Raji (cell line): ENCODE data around the gene KRTAP2-1.
"Not testable (repeated sequence)": the region's sequence is repeated elsewhere in the genome, so short reads cannot be mapped to it uniquely, and the experiment has no call there.

Source experiments
- POLR2A ChIP-seq: IDR thresholded peaks from 2 replicates; pipeline ENCODE4 v1.6.1; 2011; ENCODE audit warnings: low read depth, low read length, control low read depth; ENCODE audit not compliant: insufficient read depth

KRTAP2-1 gene

DNA sequence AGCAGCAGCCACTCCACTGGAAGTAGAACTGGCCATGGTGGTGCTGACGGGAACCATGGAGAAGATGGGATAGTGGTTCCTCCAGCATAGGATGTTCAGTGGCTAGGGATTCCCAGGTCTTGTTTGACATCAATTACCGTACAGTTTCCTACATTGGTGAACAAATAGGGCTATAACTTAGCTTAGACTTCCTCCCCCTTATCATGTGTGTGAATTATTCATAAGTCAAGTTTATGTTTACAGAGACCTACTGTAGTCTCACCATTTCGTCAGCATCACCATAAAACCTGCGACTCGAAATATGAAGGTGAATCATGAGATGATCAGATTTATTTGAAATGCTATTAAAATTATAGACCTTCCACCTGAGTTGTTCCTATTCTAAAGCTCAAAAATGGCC, 11.6 kb upstream of the KRTAP2-1 start:
- TF ChIP-seq POLR2A: no peak

DNA sequence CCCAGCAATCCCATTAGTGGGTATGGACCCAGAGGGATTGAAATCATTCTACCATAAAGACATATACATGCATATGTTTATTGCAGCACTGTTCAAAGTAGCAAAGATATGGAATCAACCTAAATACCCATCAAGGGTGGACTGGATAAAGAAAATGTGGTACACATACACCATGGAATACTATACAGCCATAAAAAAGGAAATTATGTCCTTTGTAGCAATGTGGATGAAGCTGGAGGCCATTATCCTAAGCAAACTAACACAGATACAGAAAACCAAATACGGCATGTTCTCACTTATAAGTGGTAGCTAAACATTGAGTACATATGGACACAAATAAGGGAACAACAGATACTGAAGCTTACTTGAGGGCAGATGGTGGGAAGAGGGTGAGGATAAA, 10.4 kb upstream of the KRTAP2-1 start:
- no peak for TF ChIP-seq POLR2A

DNA sequence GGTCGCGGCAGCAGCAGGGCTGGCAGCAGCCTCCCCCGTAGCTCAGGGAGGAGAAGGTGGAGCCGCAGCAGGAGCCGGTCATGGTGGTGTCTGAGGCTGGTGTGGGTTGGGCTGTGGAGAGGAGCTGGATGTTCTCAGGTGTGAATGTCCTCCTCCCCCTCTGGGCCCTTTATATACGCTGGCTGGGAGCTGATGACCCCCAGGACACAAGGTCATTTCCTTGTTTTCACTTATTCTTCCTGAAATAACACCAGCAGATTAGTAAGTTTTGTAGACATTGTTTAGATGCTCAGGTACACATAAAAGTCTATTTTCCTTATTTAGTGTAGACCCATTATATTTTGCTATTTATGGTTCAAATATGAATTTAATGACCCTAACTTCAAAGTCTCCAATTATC, 8.0 kb upstream of the KRTAP2-1 start, which contains the start of gene KRTAP2-2:
Gene KRTAP2-2 (minus strand): TSS at position 101 of the 400 bp plus-strand sequence. CDS start 19 bp downstream, at position 82.
- not testable (repeated sequence) for TF ChIP-seq POLR2A

DNA sequence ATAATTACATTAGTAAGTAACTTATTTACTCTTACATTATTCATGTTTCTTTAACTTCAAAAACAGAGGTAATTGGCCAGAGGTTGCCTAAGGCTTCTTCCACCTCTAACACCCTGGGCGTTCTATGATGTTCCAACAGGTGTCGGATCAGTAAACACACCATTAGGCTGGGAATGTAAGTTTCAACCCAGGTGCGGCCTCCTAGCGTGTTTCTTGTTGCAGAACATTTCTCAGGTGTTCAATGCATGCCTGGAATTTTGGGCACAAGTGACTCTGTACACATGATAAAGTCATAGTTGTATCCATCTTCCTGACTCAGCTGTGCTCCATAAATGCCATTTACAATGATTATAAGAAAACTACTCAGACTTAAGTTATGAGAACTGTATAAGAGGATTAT, 6.9 kb upstream of the KRTAP2-1 start:
- TF ChIP-seq POLR2A: no peak

DNA sequence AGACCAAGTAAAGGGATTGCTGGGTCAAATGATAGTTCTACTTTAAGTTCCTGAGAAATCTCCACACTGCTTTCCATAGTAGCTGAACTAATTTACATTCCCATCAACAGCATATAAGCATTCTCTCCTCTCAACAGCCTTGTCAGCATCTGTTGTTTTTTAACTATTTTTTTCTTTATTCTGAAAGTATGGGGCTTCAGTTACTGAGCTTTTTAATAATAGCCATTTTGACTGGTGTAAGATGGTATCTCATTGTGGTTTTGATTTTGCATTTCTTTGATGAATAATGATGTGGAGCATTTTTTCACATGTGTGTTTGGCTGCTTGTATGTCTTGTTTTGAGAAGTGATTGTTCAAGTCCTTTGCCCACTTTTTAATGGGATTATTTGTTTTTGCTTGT, 5.5 kb upstream of the KRTAP2-1 start:
- TF ChIP-seq POLR2A: no peak

DNA sequence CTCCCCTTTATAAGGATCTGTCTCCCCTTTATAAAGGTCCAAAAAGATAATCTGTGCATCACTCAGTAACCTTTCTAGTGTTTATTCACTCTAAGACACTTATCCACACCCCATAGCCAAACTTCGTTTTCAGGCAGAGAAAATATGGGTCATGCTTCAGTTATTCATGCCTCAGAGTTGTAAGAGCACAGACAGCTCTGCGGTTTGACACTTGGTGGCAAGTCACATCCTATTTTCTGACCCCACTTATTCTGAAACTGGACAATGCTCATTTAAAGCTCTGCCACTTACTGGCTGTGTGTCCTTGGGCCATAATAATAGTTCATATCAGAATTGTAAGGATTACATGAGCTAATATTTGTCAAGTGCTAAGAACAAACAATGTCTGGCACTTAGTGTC, 2.0 kb upstream of the KRTAP2-1 start:
- no peak for TF ChIP-seq POLR2A

DNA sequence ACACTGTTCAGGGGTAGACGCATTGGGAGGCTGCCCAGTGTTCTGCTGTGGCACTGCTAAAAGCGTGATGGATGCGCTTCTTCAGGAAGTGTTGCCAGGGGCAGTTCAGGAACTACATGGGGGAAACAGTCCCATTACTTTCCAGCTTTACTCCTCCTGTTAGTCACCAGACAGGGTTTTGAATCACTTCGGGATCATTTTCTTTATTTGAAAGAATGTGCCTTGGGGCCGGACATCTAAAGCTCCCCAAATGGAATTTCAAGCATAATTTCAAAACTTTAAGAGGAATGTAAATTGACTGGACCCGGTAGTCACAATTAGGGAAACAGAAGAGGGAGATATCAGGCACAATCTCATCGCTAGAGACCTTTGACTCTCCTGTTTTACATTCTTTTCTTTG, 1.3 kb upstream of the KRTAP2-1 start:
- TF ChIP-seq POLR2A: no peak

DNA sequence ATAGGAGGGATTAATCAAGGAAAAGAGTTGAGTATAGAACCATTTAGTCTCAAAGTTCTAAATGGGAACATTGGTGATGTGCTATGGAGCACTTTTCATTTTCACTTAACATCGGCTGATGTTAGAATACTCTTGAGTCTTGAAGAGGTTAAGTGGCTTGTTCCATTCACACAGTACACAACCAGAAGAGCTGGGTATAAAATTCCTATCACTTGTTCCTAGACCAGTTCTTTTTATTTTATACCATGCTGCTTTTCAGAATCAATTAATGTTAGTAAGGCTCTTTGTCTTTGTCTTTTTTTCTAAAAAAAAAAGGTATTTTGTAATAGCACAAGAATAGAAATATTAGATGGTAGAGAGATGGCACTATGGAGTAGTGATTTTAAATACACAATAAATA, 4.2 kb downstream of the KRTAP2-1 start:
- no peak for TF ChIP-seq POLR2A

DNA sequence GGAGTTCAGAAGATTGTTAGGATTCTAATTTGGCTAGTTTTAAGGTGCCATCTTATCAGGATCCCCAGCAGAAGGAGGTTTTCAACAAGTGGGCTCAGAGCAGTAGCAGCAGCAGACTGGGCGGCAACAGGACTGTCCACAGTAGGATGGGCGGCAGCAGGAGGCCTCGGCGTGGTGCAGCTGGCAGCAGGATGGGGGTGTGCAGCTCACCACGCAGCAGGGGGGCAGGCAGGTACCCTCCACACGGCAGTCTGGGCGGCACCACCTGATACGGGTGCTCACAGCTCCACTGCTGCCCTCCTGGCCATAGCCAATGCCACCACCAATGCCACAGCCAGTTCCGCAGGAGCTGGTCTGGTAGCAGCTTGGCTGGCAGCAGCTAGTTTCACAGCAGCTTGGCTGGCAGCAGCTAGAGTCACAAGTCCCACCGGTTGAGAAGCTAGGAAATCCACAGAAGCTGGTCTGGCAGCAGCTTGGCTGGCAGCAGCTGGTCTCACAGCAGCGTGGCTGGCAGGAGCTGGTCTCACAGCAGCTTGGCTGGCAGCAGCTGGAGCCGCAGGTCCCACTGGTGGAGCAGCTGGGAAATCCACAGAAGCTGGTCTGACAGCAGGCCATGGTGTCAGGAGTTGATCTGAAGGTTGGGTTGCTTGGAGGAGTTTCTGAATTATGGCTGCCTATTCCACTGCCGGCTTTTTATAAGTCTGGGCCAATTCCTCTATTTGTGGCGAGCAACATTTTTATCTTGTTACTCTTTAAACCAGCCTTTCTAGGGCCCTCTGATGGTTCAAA, 6.1 kb downstream of the KRTAP2-1 start, which contains the start of gene KRTAP1-1:
Gene KRTAP1-1 (minus strand): TSS at position 668 of the 789 bp plus-strand sequence. CDS start 53 bp downstream, at position 615.
- TF ChIP-seq POLR2A: not testable (repeated sequence)

DNA sequence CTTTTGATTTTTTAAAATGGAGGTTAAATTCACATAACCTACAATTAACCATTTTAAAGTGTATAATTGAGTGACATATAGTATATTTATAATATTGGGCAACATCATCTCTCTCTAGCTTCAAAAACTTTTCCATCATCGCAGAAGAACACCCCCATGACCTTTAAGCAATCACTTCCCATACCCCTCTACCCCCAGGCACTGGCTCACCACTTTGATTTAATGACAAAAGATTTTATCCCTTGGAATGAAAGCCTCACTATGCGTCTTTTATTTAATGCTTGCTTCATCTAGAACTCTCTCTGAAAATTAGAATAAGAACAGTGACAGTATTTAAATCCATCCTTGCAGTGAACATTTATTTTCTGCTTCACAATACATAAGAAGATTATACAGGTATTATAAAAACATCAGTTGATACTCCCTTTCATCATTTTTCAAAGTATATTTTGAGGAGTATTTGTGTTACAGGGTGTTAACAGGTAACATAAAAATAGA, 9.2 kb downstream of the KRTAP2-1 start:
- TF ChIP-seq POLR2A: no peak

DNA sequence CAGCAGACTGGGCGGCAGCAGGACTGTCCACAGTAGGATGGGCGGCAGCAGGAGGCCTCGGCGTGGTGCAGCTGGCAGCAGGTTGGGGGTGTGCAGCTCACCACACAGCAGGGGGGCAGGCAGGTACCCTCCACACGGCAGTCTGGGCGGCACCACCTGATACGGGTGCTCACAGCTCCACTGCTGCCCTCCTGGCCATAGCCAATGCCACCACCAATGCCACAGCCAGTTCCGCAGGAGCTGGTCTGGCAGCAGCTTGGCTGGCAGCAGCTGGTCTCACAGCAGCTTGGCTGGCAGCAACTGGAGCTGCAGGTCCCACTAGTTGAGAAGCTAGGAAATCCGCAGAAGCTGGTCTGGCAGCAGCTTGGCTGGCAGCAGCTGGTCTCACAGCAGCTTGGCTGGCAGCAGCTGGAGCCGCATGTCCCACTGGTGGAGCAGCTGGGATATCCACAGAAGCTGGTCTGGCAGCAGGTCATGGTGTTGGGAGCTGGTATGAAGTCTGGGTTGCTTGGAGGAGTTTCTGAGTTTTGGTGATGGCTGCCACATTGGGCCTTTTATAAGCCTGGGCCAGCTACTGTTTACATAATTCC, 12.7 kb downstream of the KRTAP2-1 start, which contains the start of gene KRTAP1-3:
Gene KRTAP1-3 (minus strand): TSS at position 529 of the 590 bp plus-strand sequence. CDS start 53 bp downstream, at position 476.
- TF ChIP-seq POLR2A: not testable (repeated sequence)

DNA sequence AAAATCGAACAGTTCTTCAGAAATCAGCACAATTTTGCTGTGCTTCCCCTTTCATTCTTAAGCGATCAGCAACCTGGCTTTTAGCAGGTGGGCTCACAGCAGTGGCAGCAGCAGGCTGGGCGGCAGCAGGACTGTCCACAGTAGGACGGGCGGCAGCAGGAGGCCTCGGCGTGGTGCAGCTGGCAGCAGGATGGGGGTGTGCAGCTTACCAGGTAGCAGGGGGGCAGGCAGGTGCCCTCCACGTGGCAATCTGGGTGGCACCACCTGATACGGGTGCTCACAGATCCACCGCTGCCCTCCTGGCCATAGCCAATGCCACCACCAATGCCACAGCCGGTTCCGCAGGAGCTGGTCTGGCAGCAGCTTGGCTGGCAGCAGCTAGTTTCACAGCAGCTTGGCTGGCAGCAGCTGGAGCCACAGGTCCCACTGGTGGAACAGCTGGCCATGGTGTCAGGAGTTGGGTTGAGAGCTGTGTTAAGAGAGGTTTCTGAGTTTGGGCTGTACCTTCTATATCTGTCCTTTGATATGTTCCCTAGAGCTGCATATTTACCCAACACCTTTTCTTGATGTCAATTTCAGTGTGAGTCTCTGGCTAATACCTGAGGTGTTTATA, 17.4 kb downstream of the KRTAP2-1 start, which contains the start of gene KRTAP1-4:
Gene KRTAP1-4 (minus strand): TSS at position 563 of the 613 bp plus-strand sequence. CDS start 117 bp downstream, at position 446.
- TF ChIP-seq POLR2A: no peak

DNA sequence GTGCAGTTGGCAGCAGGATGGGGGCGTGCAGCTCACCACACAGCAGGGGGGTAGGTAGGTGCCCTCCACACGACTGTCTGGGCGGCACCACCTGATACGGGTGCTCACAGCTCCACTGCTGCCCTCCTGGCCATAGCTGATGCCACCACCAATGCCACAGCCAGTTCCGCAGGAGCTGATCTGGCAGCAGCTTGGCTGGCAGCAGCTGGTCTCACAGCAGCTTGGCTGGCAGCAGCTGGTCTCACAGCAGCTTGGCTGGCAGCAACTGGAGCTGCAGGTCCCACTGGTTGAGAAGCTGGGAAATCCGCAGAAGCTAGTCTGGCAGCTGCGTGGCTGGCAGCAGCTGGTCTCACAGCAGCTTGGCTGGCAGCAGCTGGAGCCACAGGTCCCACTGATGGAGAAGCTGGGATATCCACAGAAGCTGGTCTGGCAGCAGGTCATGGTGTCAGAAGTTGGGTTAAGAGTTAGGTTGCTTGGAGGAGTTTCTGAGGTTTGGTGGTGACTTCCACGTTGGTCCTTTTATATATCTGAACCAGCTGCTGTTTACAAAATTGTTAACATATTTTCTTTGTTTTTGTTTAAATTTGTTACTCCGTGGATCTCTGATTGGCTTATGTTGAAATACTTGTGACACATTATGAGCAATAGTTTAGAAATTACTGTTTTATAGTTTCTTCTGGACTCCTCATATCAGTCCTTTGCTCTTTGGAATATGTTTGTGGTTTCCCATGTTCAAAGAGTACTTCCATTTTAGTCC, 20.2 kb downstream of the KRTAP2-1 start, which contains the start of gene KRTAP1-5:
Gene KRTAP1-5 (minus strand): TSS at position 494 of the 757 bp plus-strand sequence. CDS start 53 bp downstream, at position 441.
- TF ChIP-seq POLR2A: no peak

DNA sequence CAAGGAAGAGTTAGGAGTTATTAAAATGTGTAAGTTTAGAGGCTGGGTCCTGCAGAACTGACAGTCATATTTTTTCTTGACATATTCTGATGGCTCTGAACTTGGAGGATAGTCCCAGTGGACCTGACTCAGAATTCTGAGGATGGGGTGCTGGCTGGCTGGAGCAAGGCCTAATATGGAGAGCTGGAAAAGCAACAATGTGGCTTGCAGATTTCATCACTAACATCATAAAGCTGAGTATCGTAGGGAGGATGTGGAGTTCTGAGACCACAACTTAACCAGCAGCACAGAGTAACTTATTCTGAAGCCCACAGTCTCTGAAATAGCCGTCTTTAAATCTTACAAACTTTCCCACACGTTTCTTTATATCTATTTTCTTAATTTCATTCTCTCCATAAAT, 22.4 kb downstream of the KRTAP2-1 start:
- TF ChIP-seq POLR2A: no peak
